IMR-90 (cell line): ENCODE measurements around the gene TMEM72. TPM values are rescaled to one million over a fixed set of nuclear protein-coding genes. Genes with fewer than 3 reads are reported as not detected.

Experiments used
- ATAC-seq: fragments of 200-7000 bp; cut with Tn5 transposase; 2 replicates; pipeline ENCODE4 v1.9.1; 2020; ENCODE audit warnings: low read depth, mild to moderate bottlenecking, moderate library complexity
- BruUV-seq: library from RNA; stranded (reverse); fragments of 400-500 nt; replicated peaks from 2 replicates; lab custom pipeline; 2021; lab: Mats Ljungman, UMichigan
- CTCF ChIA-PET: fragments of 300-600 bp; formaldehyde crosslinking; extraction: SDS; loops from one replicate; lab custom pipeline; 2021; ENCODE audit warnings: antibody characterized with exemption; lab: Yijun Ruan, JAX
- POLR2A ChIA-PET: fragments of 300-600 bp; sonication (Branson Sonifier 250); formaldehyde crosslinking; loops from one replicate; lab custom pipeline; 2022; ENCODE audit warnings: antibody characterized with exemption; ENCODE audit not compliant: unreplicated experiment; lab: Charles Lee
- DNase-seq: peaks from one replicate; pipeline ENCODE4 v3.0.0; 2013
- H2AFZ ChIP-seq: replicated peaks from 2 replicates; pipeline ENCODE3; 2013; ENCODE audit warnings: low read length, mild to moderate bottlenecking; ENCODE audit not compliant: poor library complexity
- H2AK5ac ChIP-seq: 2 replicates; pipeline ENCODE4 v1.6.1; 2013; ENCODE audit warnings: low read depth, low read length, inconsistent platforms
- H2AK9ac ChIP-seq: replicated peaks from 2 replicates; pipeline ENCODE3; 2013; ENCODE audit warnings: mild to moderate bottlenecking, low read depth, low read length, moderate library complexity; ENCODE audit not compliant: poor library complexity
- H2BK120ac ChIP-seq: 2 replicates; pipeline ENCODE4 v1.6.1; 2013; ENCODE audit warnings: low read depth, low read length, inconsistent platforms
- H2BK15ac ChIP-seq: 3 replicates; pipeline ENCODE4 v1.6.1; 2013; ENCODE audit warnings: low read depth, low read length, inconsistent platforms
- H2BK20ac ChIP-seq: 2 replicates; pipeline ENCODE4 v1.6.1; 2013; ENCODE audit warnings: low read depth, mild to moderate bottlenecking, inconsistent platforms, low read length, moderate library complexity
- H2BK5ac ChIP-seq: 2 replicates; pipeline ENCODE4 v1.6.1; 2013; ENCODE audit warnings: mild to moderate bottlenecking, low read depth, low read length, inconsistent platforms; ENCODE audit not compliant: poor library complexity, severe bottlenecking
- H3K14ac ChIP-seq: replicated peaks from 2 replicates; pipeline ENCODE4 v1.6.1; 2013; ENCODE audit warnings: low read depth, low read length, inconsistent platforms
- H3K18ac ChIP-seq: 2 replicates; pipeline ENCODE4 v1.6.1; 2013; ENCODE audit warnings: low read depth, low read length, control low read depth
- H3K23ac ChIP-seq: 2 replicates; pipeline ENCODE4 v1.6.1; 2013; ENCODE audit warnings: low read depth, low read length, inconsistent platforms
- H3K27ac ChIP-seq: 2 replicates; pipeline ENCODE4 v1.5.1; 2013; ENCODE audit warnings: mild to moderate bottlenecking, control low read depth, low read length; ENCODE audit not compliant: insufficient read depth
- H3K27me3 ChIP-seq: 2 replicates; pipeline ENCODE4 v1.6.1; 2013; ENCODE audit warnings: low read length; ENCODE audit not compliant: control insufficient read depth, insufficient read depth
- H3K36me3 ChIP-seq: 2 replicates; pipeline ENCODE4 v1.6.1; 2013; ENCODE audit warnings: low read length, mixed read lengths; ENCODE audit not compliant: control insufficient read depth, insufficient read depth
- H3K4ac ChIP-seq: 2 replicates; pipeline ENCODE4 v1.6.1; 2013; ENCODE audit warnings: low read depth, low read length, inconsistent platforms
- H3K4me1 ChIP-seq: 2 replicates; pipeline ENCODE4 v1.6.1; 2013; ENCODE audit warnings: low read length, mixed read lengths; ENCODE audit not compliant: control insufficient read depth, insufficient read depth
- H3K4me2 ChIP-seq: 2 replicates; pipeline ENCODE4 v1.6.1; 2013; ENCODE audit warnings: low read depth, mild to moderate bottlenecking, control low read depth, low read length, moderate library complexity
- H3K4me3 ChIP-seq: 2 replicates; pipeline ENCODE4 v1.5.1; 2013; ENCODE audit warnings: low read depth, mild to moderate bottlenecking, control low read depth, low read length, moderate library complexity; ENCODE audit not compliant: insufficient read depth
- H3K56ac ChIP-seq: 2 replicates; pipeline ENCODE4 v1.6.1; 2013; ENCODE audit warnings: low read length, inconsistent platforms; ENCODE audit not compliant: insufficient read depth; ENCODE audit errors: extremely low read depth
- H3K79me1 ChIP-seq, 2 experiments: 2 replicates each; pipeline ENCODE4 v1.6.1; 2013; ENCODE audit warnings: low read length in 2 of 2, inconsistent platforms in 1 of 2, low read depth in 1 of 2
- H3K9ac ChIP-seq: 2 replicates; pipeline ENCODE4 v1.6.1; 2013; ENCODE audit warnings: low read depth, low read length, control low read depth
- H3K9me1 ChIP-seq: 2 replicates; pipeline ENCODE4 v1.6.1; 2013; ENCODE audit warnings: low read length, inconsistent platforms; ENCODE audit not compliant: insufficient read depth
- H3K9me3 ChIP-seq: 2 replicates; pipeline ENCODE4 v1.6.1; 2013; ENCODE audit warnings: low read length; ENCODE audit not compliant: control insufficient read depth, insufficient read depth
- H4K20me1 ChIP-seq: 2 replicates; pipeline ENCODE4 v1.6.1; 2013; ENCODE audit warnings: low read length, inconsistent platforms; ENCODE audit not compliant: insufficient read depth
- H4K5ac ChIP-seq: 2 replicates; pipeline ENCODE4 v1.6.1; 2013; ENCODE audit warnings: mild to moderate bottlenecking, low read depth, low read length, control low read depth
- H4K8ac ChIP-seq, 2 experiments: 2 replicates each; pipeline ENCODE4 v1.6.1; 2013; ENCODE audit warnings: low read depth in 2 of 2, low read length in 2 of 2, control low read depth in 1 of 2, inconsistent platforms in 1 of 2
- H4K91ac ChIP-seq: 2 replicates; pipeline ENCODE4 v1.6.1; 2013; ENCODE audit warnings: low read depth, low read length, inconsistent platforms; ENCODE audit not compliant: insufficient read depth
- CEBPB ChIP-seq: IDR thresholded peaks from 2 replicates; pipeline ENCODE4 v1.6.1; 2012; ENCODE audit warnings: low read depth, low read length, improper control_type of control experiment
- MXI1 ChIP-seq: IDR thresholded peaks from 2 replicates; pipeline ENCODE4 v1.6.1; 2012; ENCODE audit warnings: low read depth, mild to moderate bottlenecking, low read length, moderate library complexity, borderline replicate concordance
- RFX5 ChIP-seq: IDR thresholded peaks from 2 replicates; pipeline ENCODE4 v1.8.0; 2012; ENCODE audit warnings: low read depth, mild to moderate bottlenecking, low read length, moderate library complexity
- WGBS, 2 experiments: methylation state at CpG; one replicate each; pipeline versions ENCODE4 v1.1.5 to v1.1.7; 2013; ENCODE audit warnings: missing lambda C conversion rate in 2 of 2; ENCODE audit not compliant: insufficient read length in 1 of 2; ENCODE audit errors: extremely low coverage in 2 of 2; 5-methylcytosine and 5-hydroxymethylcytosine counted together
- dilution Hi-C: fragments of 300-500 bp; cut with HindIII; formaldehyde crosslinking; loops from one replicate; pipeline ENCODE4 v1.14.3; 2018; ENCODE audit warnings: low sequenced_read_pairs; ENCODE audit not compliant: unreplicated experiment
- in situ Hi-C: fragments of 300-500 bp; cut with MboI; formaldehyde crosslinking; loops from 3 replicates; pipeline ENCODE4 v1.14.3; 2019; ENCODE audit warnings: low sequenced_read_pairs, inconsistent platforms, mixed read lengths
- intact Hi-C: fragments of 100-400 bp; cut with micrococcal nuclease; formaldehyde crosslinking; loops from 2 replicates; pipeline ENCODE4 v1.10.0; 2022
- polyA plus RNA-seq, 3 experiments: library from polyadenylated mRNA; depleted of rRNA; stranded (reverse); fragments of >200 nt; gene quantifications; 2 replicates each; pipeline ENCODE4 v1.2.3, GENCODE V29; 2012; ENCODE audit warnings: low replicate concordance in 1 of 3
- total RNA-seq: library from RNA; depleted of rRNA; stranded (reverse); fragments of >200 nt; gene quantifications from 2 replicates; pipeline ENCODE4 v1.2.3, GENCODE V29; 2012

TMEM72 gene
- total and polyA plus RNA-seq, 2 of the 4 experiments (the other 2 are of a cell fraction): not detected

GRCh38 chr10:44890696-44891563 lies 20.2 kb upstream of the TMEM72 start (continued):
- TF ChIP-seq MXI1: no peak

- H3K79me1 ChIP-seq: no peaks in the 10 kb centered on the region
- H2BK15ac ChIP-seq: no peak overlapping the region
- in situ Hi-C loops: no loop called here
- H3K9me1 ChIP-seq: no peaks in the 10 kb centered on the region
- H3K4me3 ChIP-seq: no peak overlapping the region
- dilution Hi-C loops: no loop called here
- no peak overlapping the region for H3K18ac ChIP-seq
- no peak overlapping the region for H2AK9ac ChIP-seq
- no peak overlapping the region for H4K8ac ChIP-seq
- no peak overlapping the region for H3K14ac ChIP-seq
- TF ChIP-seq CEBPB (peak; percentile 66), RFX5 (no peak)
- H3K4me1 ChIP-seq: no peaks in the 10 kb centered on the region
- CTCF ChIA-PET: no interaction called here
- no peak overlapping the region for H3K23ac ChIP-seq
- no CpG with 5 or more reads among the region's 1 CpG for whole genome bisulfite sequencing, 2 experiments
- no peak overlapping the region for H2BK20ac ChIP-seq
- H2AFZ ChIP-seq: no peak overlapping the region
- ATAC-seq (no peak), DNase-seq (no peak)
- POLR2A ChIA-PET: no interaction called here
- no peak overlapping the region for H2BK5ac ChIP-seq
- H4K20me1 ChIP-seq: no peaks in the 10 kb centered on the region
- no peak overlapping the region for H4K5ac ChIP-seq
- H2AK5ac ChIP-seq: no peak overlapping the region
- no peak overlapping the region for H2BK120ac ChIP-seq
- H3K27ac ChIP-seq: no peak overlapping the region
- no peak overlapping the region for H3K56ac ChIP-seq
- H3K9ac ChIP-seq: no peak overlapping the region
- H3K36me3 ChIP-seq: no peaks in the 10 kb centered on the region
- H3K4ac ChIP-seq: no peak overlapping the region
- no peak overlapping the region for H3K4me2 ChIP-seq
- no peaks in the 10 kb centered on the region for H3K9me3 ChIP-seq
- no peak overlapping the region for H4K91ac ChIP-seq
- H3K27me3 ChIP-seq: peaks cover 35% of the 10 kb centered on the region
- BruUV-seq: no TSS peak
- intact Hi-C loops: no loop called here
These were observed 19.4 kb upstream of the TMEM72 start for GRCh38 chr10:44891721-44892120.
